ENCODE data around the gene ZNF273.
"Not testable (repeated sequence)": the region's sequence is repeated elsewhere in the genome, so short reads cannot be mapped to it uniquely, and the experiment has no call there.

The ZNF273 gene

DNA sequence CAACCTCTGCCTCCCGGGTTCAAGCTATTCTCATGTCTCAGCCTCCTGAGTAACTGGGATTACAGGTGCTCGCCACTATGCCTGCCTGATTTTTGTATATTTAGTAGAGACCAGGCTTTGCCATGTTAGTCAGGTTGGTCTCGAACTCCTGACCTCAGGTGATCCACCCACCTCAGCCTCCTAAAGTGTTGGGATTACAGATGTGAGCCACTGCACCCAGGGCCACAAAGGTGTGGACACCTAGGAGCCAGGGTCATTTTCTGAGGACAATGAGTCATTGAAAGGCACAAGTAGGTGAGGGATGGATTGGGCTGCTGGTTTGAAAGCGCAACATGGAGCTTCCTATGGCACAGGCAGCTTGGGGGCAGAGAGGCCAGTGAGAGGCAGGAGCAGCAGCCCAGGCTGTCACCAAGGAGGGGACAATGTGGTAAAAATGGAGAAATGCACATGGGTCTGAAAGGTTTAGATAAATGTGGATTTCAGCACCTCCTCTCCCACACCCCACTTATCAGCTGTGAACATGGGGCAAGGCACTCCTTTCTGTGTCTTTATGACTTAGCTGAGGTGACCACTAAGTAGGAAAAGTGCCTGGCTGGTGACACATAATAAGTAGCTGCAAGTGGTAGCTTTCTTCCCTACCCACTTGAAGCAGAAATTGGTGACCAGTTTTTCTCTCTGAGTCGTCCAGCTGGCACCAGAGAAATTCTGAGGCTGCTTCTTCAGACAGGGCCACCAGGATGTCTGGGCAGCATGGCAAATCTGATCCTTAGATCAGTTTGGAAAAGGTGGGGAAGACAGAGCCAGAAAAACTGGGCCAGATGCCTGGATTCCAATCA is 41.8 kb downstream of the ZNF273 start:
- not testable (repeated sequence) for DNase-seq (ENCODE audit: low spot score)

- no peak for DNase-seq (ENCODE audit: low spot score)
Observed at GRCh38 chr7:64945503-64946175, 42.6 kb downstream of the ZNF273 start.

- peak; percentile 18 for DNase-seq (ENCODE audit: low spot score)
Observed at GRCh38 chr7:64946772-64947171, 43.7 kb downstream of the ZNF273 start.

GRCh38 chr7:64947252-64948000 is 44.4 kb downstream of the ZNF273 start:
- DNase-seq (ENCODE audit: low spot score) = no peak

DNA sequence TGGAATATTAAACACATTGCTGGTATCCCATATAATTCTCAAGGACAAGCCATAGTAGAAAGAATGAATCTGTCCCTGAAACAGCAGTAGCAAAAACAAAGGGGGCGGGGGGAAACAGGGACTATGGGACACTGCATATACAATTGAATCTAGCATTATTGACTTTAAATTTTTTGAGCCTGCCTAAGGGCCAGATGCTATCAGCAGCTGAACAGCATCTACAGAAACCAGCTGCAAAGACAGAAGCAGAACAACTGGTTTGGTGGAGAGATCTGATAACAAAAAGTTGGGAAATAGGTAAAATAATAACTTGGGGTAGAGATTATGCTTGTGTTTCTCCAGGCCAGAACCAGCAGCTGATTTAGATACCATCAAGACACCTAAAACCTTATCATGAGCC is 45.7 kb downstream of the ZNF273 start:
- DNase-seq (ENCODE audit: low spot score) = not testable (repeated sequence)

DNA sequence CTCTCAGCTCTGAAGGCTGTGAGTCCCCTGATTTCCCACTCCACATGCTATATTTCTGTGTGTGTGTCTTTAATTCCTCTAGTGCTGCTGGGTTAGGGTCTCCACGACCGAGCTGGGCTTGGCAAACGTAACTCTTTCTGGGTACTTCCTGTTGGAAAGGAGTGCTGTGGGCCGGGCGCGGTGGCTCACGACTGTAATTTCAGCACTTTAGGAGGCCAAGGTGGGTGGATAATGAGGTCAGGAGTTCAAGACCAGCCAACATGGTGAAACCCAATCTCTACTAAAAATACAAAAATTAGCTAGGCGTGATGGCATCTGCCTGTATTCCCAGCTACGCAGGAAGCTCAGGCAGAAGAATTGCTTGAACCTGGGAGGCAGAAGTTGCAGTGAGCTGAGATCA is 47.6 kb downstream of the ZNF273 start:
- DNase-seq (ENCODE audit: low spot score) = not testable (repeated sequence)

DNA sequence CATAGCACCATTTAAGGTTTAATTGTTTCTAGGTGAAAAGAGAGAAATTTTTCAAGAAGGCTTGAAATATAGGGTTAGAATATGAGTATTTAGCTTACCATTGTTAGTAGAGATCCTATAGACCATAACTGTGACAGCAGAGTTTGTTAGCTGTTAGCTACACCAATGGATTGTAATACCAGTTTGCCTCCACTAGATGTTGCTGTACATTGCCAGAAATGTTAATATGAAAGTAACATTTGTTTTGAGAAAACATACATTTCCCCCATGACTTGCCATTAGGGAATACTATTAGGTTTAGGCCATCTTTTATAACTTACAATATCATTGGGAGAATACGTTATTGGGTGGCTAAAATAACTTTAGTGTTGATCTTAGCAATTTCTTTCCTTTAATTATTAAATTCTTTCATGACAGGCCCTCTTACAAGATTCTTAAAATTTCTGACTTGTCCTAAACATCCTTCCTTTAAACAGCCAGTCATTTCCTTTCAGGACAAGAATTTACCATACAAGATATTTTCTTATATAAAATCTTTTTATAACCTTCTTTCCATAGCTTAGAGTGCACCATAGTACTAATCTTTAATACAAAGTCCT is 48.3 kb downstream of the ZNF273 start:
- peak; percentile 64 for DNase-seq (ENCODE audit: low spot score)

GRCh38 chr7:64959072-64959747 is 56.1 kb downstream of the ZNF273 start:
- DNase-seq (ENCODE audit: low spot score) = no peak

- DNase-seq (ENCODE audit: low spot score) = no peak
Observed at GRCh38 chr7:64965594-64965993, 62.5 kb downstream of the ZNF273 start.

DNA sequence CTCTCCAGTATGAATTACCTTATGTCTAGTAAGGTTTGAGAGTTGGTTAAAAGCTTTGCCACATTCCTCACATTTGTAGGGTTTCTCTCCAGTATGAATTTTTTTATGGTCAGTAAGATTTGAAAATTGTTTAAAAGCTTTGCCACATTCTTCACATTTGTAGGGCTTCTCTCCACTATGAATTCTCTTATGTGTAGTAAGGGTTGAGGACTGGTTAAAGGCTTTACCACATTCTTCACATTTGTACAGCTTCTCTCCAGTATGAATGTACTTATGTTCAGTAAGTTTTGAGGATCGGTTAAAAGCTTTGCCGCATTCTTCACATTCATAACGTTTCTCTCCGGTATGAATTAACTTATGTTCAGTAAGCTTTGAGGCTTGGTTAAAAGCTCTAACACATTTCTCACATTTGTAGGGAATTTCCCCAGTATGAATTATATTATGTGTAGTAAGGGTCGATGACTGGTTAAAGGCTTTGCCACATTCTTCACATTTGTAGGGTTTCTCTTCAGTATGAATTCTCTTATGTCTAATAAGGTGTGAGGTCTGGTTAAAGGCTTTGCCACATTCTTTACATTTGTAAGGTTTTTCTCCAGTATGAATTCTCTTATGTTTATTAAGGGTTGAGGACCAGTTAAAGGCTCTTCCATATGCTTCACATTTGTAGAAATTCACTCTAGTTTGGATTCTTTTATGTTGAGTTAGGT is 75.6 kb downstream of the ZNF273 start:
- no peak for DNase-seq (ENCODE audit: low spot score)
